SKM-1 (cell line): ENCODE data around the gene MBNL2.
"Not testable (repeated sequence)": the region's sequence is repeated elsewhere in the genome, so short reads cannot be mapped to it uniquely, and the experiment has no call there.

Source experiments
- DNase-seq: peaks from one replicate; lab custom pipeline; 2025; ENCODE audit not compliant: unreplicated experiment; lab: John Stamatoyannopoulos, UW

MBNL2 gene

GRCh38 chr13:97221989-97222700 lies at the start of gene MBNL2:
MBNL2 (plus strand) TSS chr13:97222333; CDS start chr13:97276236, 53,903 bp downstream.
- DNase-seq = no peak

GRCh38 chr13:97174638-97175037 lies 47.5 kb upstream of the MBNL2 start:
- DNase-seq = no peak

GRCh38 chr13:97175041-97175440 lies 47.1 kb upstream of the MBNL2 start:
- DNase-seq = no peak

- DNase-seq = no peak
Observed at GRCh38 chr13:97179501-97179900, 42.6 kb upstream of the MBNL2 start.

GRCh38 chr13:97182111-97182890 lies 39.8 kb upstream of the MBNL2 start:
- DNase-seq = no peak

- DNase-seq = no peak
Observed at GRCh38 chr13:97185291-97185690, 36.8 kb upstream of the MBNL2 start.

GRCh38 chr13:97185751-97186150 lies 36.4 kb upstream of the MBNL2 start:
- DNase-seq = no peak

- DNase-seq = no peak
Observed at GRCh38 chr13:97188207-97188606, 33.9 kb upstream of the MBNL2 start.

- no peak for DNase-seq
Observed at GRCh38 chr13:97189928-97190327, 32.2 kb upstream of the MBNL2 start.

- DNase-seq = no peak
Observed at GRCh38 chr13:97191142-97191541, 31.0 kb upstream of the MBNL2 start.

GRCh38 chr13:97191615-97192014 lies 30.5 kb upstream of the MBNL2 start:
- no peak for DNase-seq

GRCh38 chr13:97192166-97192565 lies 30.0 kb upstream of the MBNL2 start:
- DNase-seq = no peak

- DNase-seq = no peak
Observed at GRCh38 chr13:97193577-97193976, 28.6 kb upstream of the MBNL2 start.

GRCh38 chr13:97194479-97194878 lies 27.7 kb upstream of the MBNL2 start:
- no peak for DNase-seq

- no peak for DNase-seq
Observed at GRCh38 chr13:97196340-97196739, 25.8 kb upstream of the MBNL2 start.

- no peak for DNase-seq
Observed at GRCh38 chr13:97198753-97199152, 23.4 kb upstream of the MBNL2 start.

- DNase-seq = no peak
Observed at GRCh38 chr13:97199451-97199850, 22.7 kb upstream of the MBNL2 start.

- DNase-seq = no peak
Observed at GRCh38 chr13:97200081-97200942, 21.8 kb upstream of the MBNL2 start.

GRCh38 chr13:97202761-97203160 lies 19.4 kb upstream of the MBNL2 start:
- no peak for DNase-seq

GRCh38 chr13:97205465-97205864 lies 16.7 kb upstream of the MBNL2 start:
- DNase-seq = no peak

GRCh38 chr13:97205982-97206381 lies 16.2 kb upstream of the MBNL2 start:
- no peak for DNase-seq

GRCh38 chr13:97207252-97207651 lies 14.9 kb upstream of the MBNL2 start:
- DNase-seq = not testable (repeated sequence)
